Measurements from ENCODE around the gene PLK3.

DNA sequence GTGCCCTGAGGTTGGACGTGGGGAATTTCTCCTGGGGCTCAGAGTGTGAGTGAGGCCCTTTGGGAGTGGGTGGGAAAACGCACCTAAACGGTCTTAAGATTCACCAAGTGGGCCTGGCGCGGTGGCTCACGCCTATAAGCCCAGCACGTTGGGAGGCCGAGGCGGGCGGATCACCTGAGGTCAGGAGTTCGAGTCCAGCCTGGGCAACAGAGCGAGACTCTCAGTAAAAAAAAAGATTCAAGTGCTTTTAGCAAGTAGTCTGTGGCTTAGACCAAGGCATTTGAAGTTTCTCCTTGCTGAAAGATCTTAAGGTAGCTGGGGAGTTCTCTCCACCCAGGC is 23.5 kb upstream of the PLK3 start:
- no peak for TF ChIP-seq EZH2 (IDR thresholded peaks at IDR 0.05; ENCODE audit: insufficient read depth, poor library complexity, severe bottlenecking)
- no peak for TF ChIP-seq EZH2phosphoT487 (IDR thresholded peaks at IDR 0.05; ENCODE audit: insufficient read depth, low read depth)
